Central memory CD8-positive, alpha-beta T cell (primary cell): ENCODE measurements around the gene ELK3.
A peak's percentile ranks its signal among the peaks of the same experiment; 100 is the strongest.

ENCODE experiments used
- ATAC-seq: fragments of 150-1000 bp; cut with Tn5 transposase; replicated peaks from 2 replicates; pipeline ENCODE4 v1.10.0; 2022; ENCODE audit warnings: mild to moderate bottlenecking, moderate FRiP score, moderate number of reproducible peaks; ENCODE audit not compliant: poor library complexity, severe bottlenecking; ENCODE audit errors: extremely low read depth
- DNase-seq, 2 donors: peaks; one replicate each; pipeline ENCODE4 v3.0.0; 2021; ENCODE audit warnings: low spot score in 2 of 2
- H3K27ac Mint-ChIP-seq: one replicate; pipeline ENCODE4 v1.8.0; 2022; ENCODE audit warnings: low read depth, mild to moderate bottlenecking, moderate library complexity, mixed read lengths
- H3K27me3 Mint-ChIP-seq: one replicate; pipeline ENCODE4 v1.8.0; 2022; ENCODE audit warnings: mixed read lengths
- H3K36me3 Mint-ChIP-seq: one replicate; pipeline ENCODE4 v1.8.0; 2022; ENCODE audit warnings: mild to moderate bottlenecking, moderate library complexity, mixed read lengths; ENCODE audit not compliant: insufficient read depth
- H3K4me1 Mint-ChIP-seq: one replicate; pipeline ENCODE4 v1.8.0; 2022; ENCODE audit warnings: mixed read lengths
- H3K4me3 Mint-ChIP-seq: one replicate; pipeline ENCODE4 v1.8.0; 2022; ENCODE audit warnings: mild to moderate bottlenecking, moderate library complexity, mixed read lengths
- H3K9me3 Mint-ChIP-seq: one replicate; pipeline ENCODE4 v1.8.0; 2022; ENCODE audit warnings: mixed read lengths

Gene ELK3

GRCh38 chr12:96265400-96265799 is 71.2 kb downstream of the ELK3 start:
- Mint-ChIP-seq H3K36me3 (peaks cover 38% of the 10 kb centered on the region), H3K4me3 (no peak overlapping the region), H3K27me3 (no peaks in the 10 kb centered on the region), H3K27ac (peak overlapping the region; percentile 7), H3K4me1 (peaks cover 8% of the 10 kb centered on the region), H3K9me3 (no peaks in the 10 kb centered on the region)
- DNase-seq (no peak), ATAC-seq (no peak)

DNA sequence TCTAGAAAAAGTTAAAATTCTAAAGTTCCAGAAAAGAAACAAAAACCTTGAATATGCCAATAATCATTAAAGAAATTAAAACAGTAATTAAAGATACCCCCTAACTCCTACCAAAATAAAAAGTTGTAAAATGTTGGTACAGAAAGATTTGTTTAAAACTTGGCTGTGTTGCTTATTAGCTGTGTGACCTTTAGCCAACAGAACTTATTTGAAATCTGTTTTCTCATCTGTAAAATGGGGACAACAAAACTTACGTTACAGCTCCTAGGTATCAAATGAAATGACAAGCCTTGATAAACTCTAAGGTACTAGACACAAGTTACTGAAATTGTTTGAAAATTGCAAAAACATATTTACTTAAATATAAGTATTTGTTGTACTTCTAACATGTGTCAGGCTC is 71.7 kb downstream of the ELK3 start:
- Mint-ChIP-seq H3K4me3 (no peak overlapping the region), H3K9me3 (no peaks in the 10 kb centered on the region), H3K36me3 (peaks cover 37% of the 10 kb centered on the region), H3K27ac (no peak overlapping the region), H3K27me3 (no peaks in the 10 kb centered on the region), H3K4me1 (peaks cover 8% of the 10 kb centered on the region)
- no peak for DNase-seq
- ATAC-seq: no peak

DNA sequence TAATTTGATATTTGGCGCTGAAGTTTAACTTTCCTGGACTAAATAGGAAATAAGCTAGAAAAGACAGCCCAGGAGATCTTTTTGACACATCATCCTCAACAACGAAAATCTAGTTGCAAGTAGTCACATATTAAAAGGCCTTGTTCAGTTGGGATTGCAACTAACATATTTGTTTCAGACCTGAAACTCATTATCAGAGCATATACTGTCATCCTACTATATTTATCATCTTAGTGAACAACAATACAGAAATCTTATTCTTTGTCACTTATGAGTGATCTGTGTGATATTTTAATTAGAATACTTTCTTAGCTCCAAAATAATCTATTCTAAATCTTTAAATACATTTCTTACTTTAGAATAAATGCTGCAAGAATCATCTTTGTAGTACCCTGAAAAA is 72.1 kb downstream of the ELK3 start:
- no peak for ATAC-seq
- H3K9me3 Mint-ChIP-seq: no peaks in the 10 kb centered on the region
- H3K27ac Mint-ChIP-seq: no peak overlapping the region
- H3K4me1 Mint-ChIP-seq: peaks cover 8% of the 10 kb centered on the region
- no peaks in the 10 kb centered on the region for H3K27me3 Mint-ChIP-seq
- H3K36me3 Mint-ChIP-seq: peaks cover 34% of the 10 kb centered on the region
- H3K4me3 Mint-ChIP-seq: no peak overlapping the region
- no peak for DNase-seq

DNA sequence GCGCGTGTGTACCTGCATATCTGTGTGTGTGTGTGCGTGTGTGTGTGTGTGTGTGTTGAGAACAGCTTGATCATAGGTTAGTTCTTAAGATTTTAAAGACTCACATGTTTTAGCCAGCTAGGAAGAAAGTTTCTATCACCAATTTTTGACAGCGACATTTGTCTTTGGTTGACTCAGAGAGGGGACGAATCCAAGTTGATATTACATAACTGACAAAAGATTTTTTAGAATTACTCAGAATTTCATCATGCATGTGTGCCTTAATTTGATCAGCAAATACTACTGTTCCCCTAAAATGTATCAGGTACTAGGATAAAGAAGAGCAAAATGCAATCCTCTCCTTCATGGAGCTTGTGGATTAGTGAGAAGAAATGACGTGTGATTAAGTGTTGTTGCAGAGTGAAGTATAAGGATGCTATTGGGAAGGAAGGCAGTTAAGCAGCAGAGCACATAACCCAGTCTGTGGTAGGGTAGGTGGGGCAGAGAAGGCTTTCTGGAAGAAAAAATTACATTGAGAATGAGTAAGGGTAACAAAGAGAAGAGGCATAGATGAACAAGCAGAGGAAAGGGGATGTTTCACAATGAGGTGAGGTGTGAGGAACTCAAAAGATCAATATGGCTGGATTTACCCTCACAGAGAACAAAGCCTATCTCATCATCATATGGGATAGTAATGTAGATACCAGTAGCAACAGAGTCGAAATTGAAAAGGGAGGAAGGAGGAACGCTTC is 77.5 kb downstream of the ELK3 start:
- ATAC-seq (no peak), DNase-seq (no peak)
- Mint-ChIP-seq H3K4me3 (no peak overlapping the region), H3K9me3 (no peaks in the 10 kb centered on the region), H3K27ac (peak overlapping the region; percentile 29), H3K4me1 (peaks cover 28% of the 10 kb centered on the region), H3K27me3 (no peaks in the 10 kb centered on the region), H3K36me3 (peaks cover 26% of the 10 kb centered on the region)

DNA sequence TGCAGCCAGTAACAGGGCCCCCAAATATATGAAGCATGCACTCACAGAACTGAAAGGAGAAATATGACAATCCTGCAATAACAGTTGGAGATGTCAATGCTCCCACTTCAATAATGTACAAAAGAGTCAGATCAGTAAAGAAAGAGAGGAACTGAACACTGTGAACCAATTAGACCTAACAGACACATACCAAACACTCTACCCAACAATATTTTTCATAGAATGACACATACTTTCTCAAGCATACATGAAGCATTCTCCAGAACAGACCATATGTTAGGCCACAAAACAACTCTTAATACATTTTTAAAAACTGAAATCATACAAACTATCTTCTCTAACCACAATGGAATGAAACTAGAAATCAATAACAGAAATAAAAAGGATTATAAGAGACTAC is 80.2 kb downstream of the ELK3 start:
- no peak for ATAC-seq
- no peak for DNase-seq
- Mint-ChIP-seq H3K27ac (peak overlapping the region; percentile 80), H3K36me3 (peaks cover 23% of the 10 kb centered on the region), H3K4me1 (peaks cover 24% of the 10 kb centered on the region), H3K9me3 (no peaks in the 10 kb centered on the region), H3K4me3 (no peak overlapping the region), H3K27me3 (no peaks in the 10 kb centered on the region)

DNA sequence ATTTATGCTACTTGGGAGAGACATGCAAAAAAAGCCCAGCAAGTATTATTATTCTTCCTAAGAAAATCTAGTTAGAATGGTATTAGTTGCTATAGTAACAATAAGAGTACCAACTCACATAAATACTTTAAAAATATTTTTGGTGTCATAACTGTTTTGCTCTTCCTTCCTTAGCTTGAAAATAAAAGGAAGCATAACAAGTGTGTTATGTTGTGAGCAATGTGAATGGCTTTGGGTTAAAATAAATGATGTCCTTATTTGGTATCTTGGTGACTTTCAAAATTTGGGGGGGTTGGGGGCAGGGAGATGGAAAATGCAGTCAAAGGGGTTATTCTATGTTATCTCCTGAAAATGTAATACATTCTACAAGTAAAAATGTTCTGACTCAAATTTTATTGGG is 91.0 kb downstream of the ELK3 start:
- H3K4me1 Mint-ChIP-seq: peaks cover 14% of the 10 kb centered on the region
- no peak overlapping the region for H3K4me3 Mint-ChIP-seq
- DNase-seq (no peak), ATAC-seq (no peak)
- H3K36me3 Mint-ChIP-seq: peaks cover 76% of the 10 kb centered on the region
- no peak overlapping the region for H3K27ac Mint-ChIP-seq
- no peaks in the 10 kb centered on the region for H3K27me3 Mint-ChIP-seq
- no peaks in the 10 kb centered on the region for H3K9me3 Mint-ChIP-seq

DNA sequence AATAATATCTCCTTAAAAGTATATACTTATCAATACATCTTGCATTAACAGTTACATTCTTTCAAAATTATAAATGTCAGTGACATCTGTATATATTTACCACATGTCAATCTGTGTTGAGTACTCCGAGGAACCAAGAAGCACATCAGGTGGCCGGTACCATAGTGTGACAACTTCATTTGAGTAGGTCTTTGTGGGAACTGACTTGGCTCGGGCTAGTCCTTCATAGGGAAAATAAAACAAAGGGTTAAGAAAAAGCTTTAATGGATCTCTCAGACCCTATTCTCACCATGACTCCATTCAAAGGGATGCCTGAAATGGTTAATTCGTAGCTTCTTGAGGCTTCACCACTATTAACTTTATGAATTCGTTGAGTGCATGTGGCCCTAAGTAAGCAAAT is 94.9 kb downstream of the ELK3 start:
- DNase-seq (no peak), ATAC-seq (no peak)
- Mint-ChIP-seq H3K4me1 (peaks cover 14% of the 10 kb centered on the region), H3K36me3 (peaks cover 67% of the 10 kb centered on the region), H3K4me3 (no peak overlapping the region), H3K9me3 (no peaks in the 10 kb centered on the region), H3K27me3 (no peaks in the 10 kb centered on the region), H3K27ac (no peak overlapping the region)

DNA sequence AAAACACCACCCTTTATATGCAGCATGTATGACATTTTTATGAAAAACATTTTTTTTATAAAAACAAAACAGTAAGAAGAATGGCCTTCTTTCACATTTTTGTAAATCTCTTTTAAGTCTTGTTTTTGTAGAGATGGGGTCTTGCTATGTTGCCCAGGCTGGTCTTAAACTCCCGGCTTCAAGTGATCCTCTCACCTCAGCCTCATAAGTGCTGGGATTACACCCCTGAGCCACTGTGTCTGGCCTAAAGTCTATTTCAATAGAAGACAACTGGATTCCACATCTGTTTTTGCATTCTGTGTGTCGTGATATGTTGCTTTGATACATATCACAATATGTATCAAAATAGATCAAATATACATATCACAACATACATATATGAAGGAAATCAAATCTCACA is 98.9 kb downstream of the ELK3 start:
- ATAC-seq (no peak), DNase-seq (no peak)
- Mint-ChIP-seq H3K9me3 (no peaks in the 10 kb centered on the region), H3K27ac (no peak overlapping the region), H3K36me3 (peaks cover 47% of the 10 kb centered on the region), H3K4me1 (peaks cover 7% of the 10 kb centered on the region), H3K4me3 (no peak overlapping the region), H3K27me3 (no peaks in the 10 kb centered on the region)

DNA sequence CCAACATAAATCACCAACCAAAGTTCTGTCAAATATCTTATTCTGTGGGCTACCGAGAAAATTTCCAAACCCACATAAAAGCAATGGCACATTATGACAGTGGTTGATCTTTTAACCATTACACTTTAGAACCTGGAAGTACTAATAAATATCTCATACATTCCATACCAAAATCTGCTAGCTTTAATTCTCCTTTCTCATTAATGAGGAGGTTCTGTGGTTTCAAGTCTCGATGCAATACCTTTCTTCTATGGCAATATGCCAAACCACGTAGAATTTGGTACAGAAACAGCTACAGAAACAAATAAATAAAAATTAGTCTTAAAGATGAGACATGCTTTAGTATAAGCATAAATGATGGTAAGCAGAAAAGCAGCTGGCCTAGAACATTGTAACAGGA is 100.7 kb downstream of the ELK3 start:
- H3K4me1 Mint-ChIP-seq: peaks cover 5% of the 10 kb centered on the region
- H3K9me3 Mint-ChIP-seq: no peaks in the 10 kb centered on the region
- H3K27me3 Mint-ChIP-seq: no peaks in the 10 kb centered on the region
- no peak for ATAC-seq
- H3K27ac Mint-ChIP-seq: peak overlapping the region; percentile 57
- no peak overlapping the region for H3K4me3 Mint-ChIP-seq
- no peak for DNase-seq
- peaks cover 41% of the 10 kb centered on the region for H3K36me3 Mint-ChIP-seq

GRCh38 chr12:96295532-96296160 is 101.5 kb downstream of the ELK3 start:
- Mint-ChIP-seq H3K36me3 (peaks cover 43% of the 10 kb centered on the region), H3K27me3 (no peaks in the 10 kb centered on the region), H3K27ac (peak overlapping the region; percentile 57), H3K4me3 (no peak overlapping the region), H3K4me1 (peaks cover 5% of the 10 kb centered on the region), H3K9me3 (no peaks in the 10 kb centered on the region)
- DNase-seq (no peak), ATAC-seq (no peak)

GRCh38 chr12:96297504-96297903 is 103.3 kb downstream of the ELK3 start:
- Mint-ChIP-seq H3K36me3 (peaks cover 40% of the 10 kb centered on the region), H3K27ac (no peak overlapping the region), H3K27me3 (no peaks in the 10 kb centered on the region), H3K9me3 (no peaks in the 10 kb centered on the region), H3K4me3 (no peak overlapping the region), H3K4me1 (peaks cover 11% of the 10 kb centered on the region)
- DNase-seq (no peak), ATAC-seq (no peak)

GRCh38 chr12:96300064-96300463 is 105.9 kb downstream of the ELK3 start:
- peaks cover 27% of the 10 kb centered on the region for H3K36me3 Mint-ChIP-seq
- no peak for ATAC-seq
- H3K27me3 Mint-ChIP-seq: no peaks in the 10 kb centered on the region
- no peak for DNase-seq
- H3K4me1 Mint-ChIP-seq: peaks cover 17% of the 10 kb centered on the region
- H3K9me3 Mint-ChIP-seq: no peaks in the 10 kb centered on the region
- H3K27ac Mint-ChIP-seq: peak overlapping the region; percentile 64
- no peak overlapping the region for H3K4me3 Mint-ChIP-seq

DNA sequence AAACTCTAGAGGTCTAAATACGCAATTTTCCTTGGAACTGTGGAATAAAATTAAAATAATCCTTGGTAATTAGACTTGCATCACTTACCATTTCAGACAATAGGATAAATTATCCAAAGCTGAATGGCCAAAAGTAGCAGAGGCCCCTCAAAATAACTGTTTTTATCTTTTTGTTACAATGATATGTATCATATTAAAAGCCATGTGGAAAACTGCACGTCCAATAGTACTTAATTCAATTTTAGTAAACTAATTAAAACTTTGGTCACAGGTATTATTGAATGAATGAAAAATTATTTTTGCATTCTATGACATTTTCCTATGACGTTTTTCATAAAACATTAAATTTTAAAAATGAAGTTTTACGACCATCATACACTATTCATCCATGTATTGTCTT is 107.6 kb downstream of the ELK3 start:
- Mint-ChIP-seq H3K9me3 (no peaks in the 10 kb centered on the region), H3K27me3 (no peaks in the 10 kb centered on the region), H3K36me3 (peaks cover 26% of the 10 kb centered on the region), H3K4me3 (no peak overlapping the region), H3K27ac (no peak overlapping the region), H3K4me1 (peaks cover 18% of the 10 kb centered on the region)
- ATAC-seq (no peak), DNase-seq (no peak)
